Hindlimb muscle (tissue), 1 donor: ENCODE measurements around the gene KIAA1191. TPM values are rescaled to one million over a fixed set of nuclear protein-coding genes. Genes with fewer than 3 reads are reported as not detected.

Experiments
- DNase-seq: peaks from one replicate; pipeline ENCODE4 v3.0.0-alpha.2; 2013
- polyA plus RNA-seq: library from polyadenylated mRNA; unstranded; fragments of 120-200 nt; gene quantifications from one replicate; pipeline ENCODE4 v1.2.1, GENCODE V29; 2013; ENCODE audit not compliant: insufficient read length

Gene KIAA1191
- polyA plus RNA-seq, 1 donor = 60.5 TPM

- DNase-seq = peak; percentile 56
Observed at GRCh38 chr5:176365351-176366231, 4.0 kb upstream of the KIAA1191 start, which contains the start of gene ARL10. Gene ARL10 (plus strand): TSS chr5:176365487. CDS start chr5:176365564, 77 bp downstream.

- no peak for DNase-seq
Observed at GRCh38 chr5:176364765-176365350, 3.3 kb upstream of the KIAA1191 start.

- no peak for DNase-seq
Observed at GRCh38 chr5:176362233-176362490, 598 bp upstream of the KIAA1191 start.

- peak; percentile 23 for DNase-seq
Observed at GRCh38 chr5:176360894-176361436, 599 bp downstream of the KIAA1191 start.

- DNase-seq = no peak
Observed at GRCh38 chr5:176359658-176360057, 1.9 kb downstream of the KIAA1191 start.

- DNase-seq = no peak
Observed at GRCh38 chr5:176356179-176356566, 5.4 kb downstream of the KIAA1191 start.

GRCh38 chr5:176355400-176356178 is 6.0 kb downstream of the KIAA1191 start:
- DNase-seq = no peak

- peak; percentile 17 for DNase-seq
Observed at GRCh38 chr5:176353533-176353932, 8.0 kb downstream of the KIAA1191 start.

- DNase-seq = no peak
Observed at GRCh38 chr5:176352116-176352878, 9.3 kb downstream of the KIAA1191 start.

- DNase-seq = no peak
Observed at GRCh38 chr5:176350416-176350815, 11.1 kb downstream of the KIAA1191 start.

GRCh38 chr5:176342766-176343458 is 18.7 kb downstream of the KIAA1191 start:
- no peak for DNase-seq

- no peak for DNase-seq
Observed at GRCh38 chr5:176342158-176342483, 19.4 kb downstream of the KIAA1191 start.

- DNase-seq = no peak
Observed at GRCh38 chr5:176341325-176342157, 20.0 kb downstream of the KIAA1191 start.

GRCh38 chr5:176339304-176339703 is 22.3 kb downstream of the KIAA1191 start:
- no peak for DNase-seq

GRCh38 chr5:176337913-176338312 is 23.7 kb downstream of the KIAA1191 start:
- DNase-seq = no peak

GRCh38 chr5:176334031-176334770 is 27.4 kb downstream of the KIAA1191 start:
- DNase-seq = no peak

- DNase-seq = no peak
Observed at GRCh38 chr5:176320577-176320976, 41.0 kb downstream of the KIAA1191 start.

- DNase-seq = no peak
Observed at GRCh38 chr5:176319827-176320554, 41.6 kb downstream of the KIAA1191 start.
